ENCODE measurements around the gene DBF4B.
A peak's percentile ranks its signal among the peaks of the same experiment; 100 is the strongest.

Gene DBF4B

GRCh38 chr17:44760474-44761308 is 52.2 kb downstream of the DBF4B start:
- DNase-seq = no peak

- no peak for DNase-seq
Measured at GRCh38 chr17:44761932-44762810, 53.7 kb downstream of the DBF4B start.

GRCh38 chr17:44763170-44763569 is 54.7 kb downstream of the DBF4B start:
- DNase-seq = no peak

- DNase-seq = no peak
Measured at GRCh38 chr17:44765965-44766364, 57.5 kb downstream of the DBF4B start.

- no peak for DNase-seq
Measured at GRCh38 chr17:44766409-44767038, 58.1 kb downstream of the DBF4B start.

- DNase-seq = no peak
Measured at GRCh38 chr17:44767493-44767892, 59.0 kb downstream of the DBF4B start.

GRCh38 chr17:44768505-44769142 is 60.2 kb downstream of the DBF4B start:
- DNase-seq = no peak

- DNase-seq = no peak
Measured at GRCh38 chr17:44769230-44769629, 60.8 kb downstream of the DBF4B start.

GRCh38 chr17:44769647-44770084 is 61.2 kb downstream of the DBF4B start:
- DNase-seq = no peak

GRCh38 chr17:44770166-44770925 is 61.9 kb downstream of the DBF4B start:
- no peak for DNase-seq

GRCh38 chr17:44772308-44773045 is 64.0 kb downstream of the DBF4B start:
- DNase-seq = no peak

- no peak for DNase-seq
Measured at GRCh38 chr17:44773140-44773539, 64.7 kb downstream of the DBF4B start.

- peak; percentile 82 for DNase-seq
Measured at GRCh38 chr17:44774271-44775135, 66.0 kb downstream of the DBF4B start.

- peak; percentile 97 for DNase-seq
Measured at GRCh38 chr17:44775136-44775837, 66.8 kb downstream of the DBF4B start.

- DNase-seq = no peak
Measured at GRCh38 chr17:44775838-44776621, 67.6 kb downstream of the DBF4B start.

GRCh38 chr17:44776628-44777393 is 68.3 kb downstream of the DBF4B start:
- DNase-seq = no peak

- DNase-seq = no peak
Measured at GRCh38 chr17:44777394-44778348, 69.2 kb downstream of the DBF4B start.
